ENCODE results near the gene CYP1B1. TPM values are rescaled to one million over a fixed set of nuclear protein-coding genes. Genes with fewer than 3 reads are reported as not detected.

Gene CYP1B1
- total and polyA plus RNA-seq, 2 experiments from 2014 or later, result 56.0 to 116 TPM

DNA sequence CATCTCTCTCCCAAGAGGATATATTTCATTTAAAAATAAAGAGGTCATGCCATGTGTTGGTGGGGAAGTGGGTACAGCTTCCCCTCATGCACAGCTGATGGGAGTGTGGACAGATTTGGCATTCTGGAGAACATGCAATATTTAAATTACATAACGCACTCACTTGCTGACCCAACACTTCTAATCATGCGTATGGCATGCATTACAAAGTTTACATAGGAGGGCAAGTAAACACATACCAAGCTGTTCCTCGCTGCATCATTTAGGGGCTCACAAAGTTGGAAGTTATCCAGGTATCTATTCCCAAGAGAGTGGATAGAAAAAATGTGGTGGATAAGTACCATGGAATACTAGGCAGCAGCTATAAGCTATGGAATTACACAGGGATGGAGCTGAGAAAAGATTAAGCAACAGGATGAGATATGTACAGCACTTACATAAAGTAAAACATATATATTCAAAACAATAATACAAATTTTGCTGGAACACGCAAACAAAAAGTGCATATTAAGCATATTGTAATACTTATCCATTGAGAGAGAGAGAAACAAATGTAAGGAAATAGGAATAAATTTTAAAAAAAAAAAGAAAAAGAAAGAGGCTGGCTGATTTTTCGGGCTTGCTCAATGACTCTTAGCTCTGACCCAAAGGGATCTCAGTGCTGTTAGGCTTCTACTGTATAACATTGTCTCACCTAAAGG is 11.0 kb downstream of the CYP1B1 start:
- H3F3A ChIP-seq (ENCODE audit: insufficient read depth), result peaks cover 18% of the 10 kb centered on the region
- H2AFZ ChIP-seq, result no peak overlapping the region
- no peak for DNase-seq
- H3K9me3 ChIP-seq (ENCODE audit: low read depth), result no peaks in the 10 kb centered on the region
- no peaks in the 10 kb centered on the region for H3K9me2 ChIP-seq (ENCODE audit: insufficient read depth)
- TF ChIP-seq EZH2 (IDR thresholded peaks at IDR 0.05; ENCODE audit: insufficient read depth, poor library complexity, severe bottlenecking) (no peak), EZH2phosphoT487 (IDR thresholded peaks at IDR 0.05; ENCODE audit: insufficient read depth, low read depth) (no peak)
- H3K4me3 ChIP-seq, result no peak overlapping the region
- 0 out of 2 replicates have a peak, but pooled peaks cover 8% of the 10 kb centered on the region for H3K36me3 ChIP-seq (ENCODE audit: low read depth)
- no peaks in the 10 kb centered on the region for H3K27me3 ChIP-seq (replicated peaks; ENCODE audit: insufficient read depth)
- H4K20me1 ChIP-seq (ENCODE audit: insufficient read depth), result no peaks in the 10 kb centered on the region
- no peak overlapping the region for H3K4me2 ChIP-seq (ENCODE audit: unreplicated experiment)
- no peak overlapping the region for H3K27ac ChIP-seq
- no peaks in the 10 kb centered on the region for H3K79me2 ChIP-seq (ENCODE audit: insufficient read depth)
- H3K4me1 ChIP-seq (ENCODE audit: insufficient read depth), result peaks cover 6% of the 10 kb centered on the region; the same call in 1 of the 2 replicates
- 93 to 94% methylated on average over 5 of the region's 5 CpGs for WGBS, 2 experiments (ENCODE audit: low coverage in 1 of 2, low lambda C conversion rate in 2 of 2, missing lambda C conversion rate in 2 of 2)
- in situ Hi-C loops (cut with MboI), result no loop called here
- no peak overlapping the region for H3K9ac ChIP-seq

DNA sequence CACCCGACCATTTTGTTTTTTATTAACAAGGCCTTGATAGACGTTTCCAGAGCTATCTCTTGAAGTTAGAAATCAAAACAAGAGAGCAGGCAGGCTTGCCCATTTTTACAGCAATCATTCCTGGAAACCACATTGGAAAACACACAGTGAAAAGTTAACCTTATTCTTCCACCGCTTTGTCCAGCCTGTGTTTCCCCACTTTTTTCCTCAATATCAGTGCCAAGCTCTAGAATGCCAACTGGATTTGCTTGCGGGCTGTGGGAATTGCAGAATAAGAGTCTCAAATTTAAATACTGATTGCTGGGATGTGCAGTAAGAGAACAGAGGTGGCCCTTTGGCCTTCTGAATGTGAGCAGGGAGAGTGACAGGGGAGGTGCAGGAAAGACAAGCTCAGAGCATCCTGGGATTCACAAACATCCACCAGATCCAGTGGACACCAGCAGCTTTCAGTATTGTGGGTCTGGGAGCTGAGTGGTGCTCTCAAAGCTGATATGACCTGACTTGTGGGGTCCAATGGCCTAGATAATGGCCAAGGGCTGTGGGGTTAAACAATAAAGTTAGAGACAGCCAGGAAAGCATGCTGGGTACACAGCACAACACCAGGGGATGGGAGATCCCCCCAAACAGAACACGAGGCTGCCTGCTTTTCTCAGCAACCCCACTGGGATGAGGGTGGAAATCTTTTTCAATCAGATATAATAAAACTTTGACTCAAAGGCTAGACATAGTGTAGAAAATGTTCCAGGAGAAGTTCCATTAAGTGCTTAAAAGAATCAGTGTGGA is 15.5 kb downstream of the CYP1B1 start:
- Histone ChIP-seq H4K20me1 (ENCODE audit: insufficient read depth) (no peaks in the 10 kb centered on the region), H2AFZ (peak overlapping the region; percentile 48; the same call in 1 of the 2 replicates), H3K4me1 (ENCODE audit: insufficient read depth) (no peaks in the 10 kb centered on the region), H3K9me3 (ENCODE audit: low read depth) (no peaks in the 10 kb centered on the region), H3K36me3 (ENCODE audit: low read depth) (no peaks in the 10 kb centered on the region), H3K9me2 (ENCODE audit: insufficient read depth) (no peaks in the 10 kb centered on the region), H3K79me2 (ENCODE audit: insufficient read depth) (no peaks in the 10 kb centered on the region), H3K27ac (no peak overlapping the region), H3K4me3 (no peak overlapping the region), H3F3A (ENCODE audit: insufficient read depth) (0 out of 2 replicates have a peak, but pooled peaks cover 5% of the 10 kb centered on the region), H3K27me3 (replicated peaks; ENCODE audit: insufficient read depth) (no peaks in the 10 kb centered on the region), H3K9ac (no peak overlapping the region), H3K4me2 (ENCODE audit: unreplicated experiment) (no peak overlapping the region)
- WGBS, 2 experiments (ENCODE audit: low coverage in 1 of 2, low lambda C conversion rate in 2 of 2, missing lambda C conversion rate in 2 of 2), result 17 to 27% methylated on average over 5 of the region's 5 CpGs
- in situ Hi-C loops (cut with MboI), result no loop called here
- TF ChIP-seq EZH2phosphoT487 (IDR thresholded peaks at IDR 0.05; ENCODE audit: insufficient read depth, low read depth) (no peak), EZH2 (IDR thresholded peaks at IDR 0.05; ENCODE audit: insufficient read depth, poor library complexity, severe bottlenecking) (no peak)
- DNase-seq, result no peak

DNA sequence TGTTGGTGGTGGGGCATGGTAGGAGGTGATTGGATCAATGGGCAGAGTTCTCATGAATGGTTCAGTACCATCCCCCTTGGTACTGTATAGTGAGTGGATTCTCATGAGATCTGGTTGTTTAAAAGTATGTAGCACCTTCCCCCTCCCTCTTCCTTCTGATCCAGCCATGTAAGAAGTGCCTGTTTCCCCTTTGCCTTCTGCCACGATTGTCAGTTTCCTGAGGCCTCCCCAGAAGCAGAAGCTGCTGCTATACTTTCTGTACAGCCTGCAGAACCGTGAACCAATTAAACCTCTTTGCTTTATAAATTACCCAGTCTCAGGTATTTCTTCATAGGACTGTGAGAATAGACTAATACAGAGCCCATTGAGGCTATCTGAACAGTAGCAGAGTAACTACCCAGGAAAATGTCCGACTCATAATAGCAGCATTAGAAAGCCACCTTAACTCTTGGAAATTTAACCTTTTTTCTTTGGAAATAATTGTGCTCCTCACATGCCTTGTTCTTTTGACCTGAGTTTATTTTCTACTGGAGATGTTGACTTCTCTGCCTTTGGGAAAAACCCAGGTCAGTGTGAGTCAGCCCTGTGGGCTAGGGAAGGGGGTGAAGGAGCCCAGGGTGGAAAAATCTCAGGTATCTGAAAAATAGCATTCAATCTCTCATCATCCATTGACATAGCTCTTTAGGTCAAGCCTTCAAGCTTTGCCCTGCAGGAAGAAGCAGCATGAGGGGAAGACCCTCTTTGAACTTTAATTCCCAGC is 18.1 kb downstream of the CYP1B1 start:
- 86 to 90% methylated on average over 3 of the region's 3 CpGs for WGBS, 2 experiments (ENCODE audit: low coverage in 1 of 2, low lambda C conversion rate in 2 of 2, missing lambda C conversion rate in 2 of 2)
- Histone ChIP-seq H3F3A (ENCODE audit: insufficient read depth) (0 out of 2 replicates have a peak, but pooled peaks cover 5% of the 10 kb centered on the region), H3K79me2 (ENCODE audit: insufficient read depth) (no peaks in the 10 kb centered on the region), H3K27me3 (replicated peaks; ENCODE audit: insufficient read depth) (no peaks in the 10 kb centered on the region), H4K20me1 (ENCODE audit: insufficient read depth) (no peaks in the 10 kb centered on the region), H3K36me3 (ENCODE audit: low read depth) (no peaks in the 10 kb centered on the region), H3K27ac (no peak overlapping the region), H3K9me3 (ENCODE audit: low read depth) (no peaks in the 10 kb centered on the region), H3K9ac (no peak overlapping the region), H3K4me3 (no peak overlapping the region), H3K9me2 (ENCODE audit: insufficient read depth) (no peaks in the 10 kb centered on the region), H2AFZ (no peak overlapping the region), H3K4me1 (ENCODE audit: insufficient read depth) (no peaks in the 10 kb centered on the region), H3K4me2 (ENCODE audit: unreplicated experiment) (no peak overlapping the region)
- in situ Hi-C loops (cut with MboI), result no loop called here
- TF ChIP-seq EZH2 (IDR thresholded peaks at IDR 0.05; ENCODE audit: insufficient read depth, poor library complexity, severe bottlenecking) (no peak), EZH2phosphoT487 (IDR thresholded peaks at IDR 0.05; ENCODE audit: insufficient read depth, low read depth) (no peak)
- no peak for DNase-seq

DNA sequence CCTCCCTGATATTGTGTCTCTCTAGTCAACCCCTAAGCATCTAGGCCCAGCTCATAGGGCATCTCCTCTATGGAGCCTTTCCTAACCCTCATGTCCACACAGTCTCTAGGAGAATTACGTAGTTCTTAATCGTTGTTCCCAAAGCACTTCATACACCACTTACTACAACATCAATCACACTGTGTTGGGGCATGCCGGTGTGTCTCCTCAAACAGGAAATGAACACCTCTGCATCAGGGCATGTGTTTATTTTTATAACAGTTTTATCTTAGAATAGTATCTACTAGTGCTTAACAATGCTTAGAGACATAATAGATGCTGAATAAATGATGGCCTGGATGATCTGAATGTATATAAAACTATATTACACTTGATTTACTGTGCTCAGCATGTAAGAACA is 19.7 kb downstream of the CYP1B1 start:
- no peaks in the 10 kb centered on the region for H3K9me3 ChIP-seq (ENCODE audit: low read depth)
- no peak overlapping the region for H3K4me2 ChIP-seq (ENCODE audit: unreplicated experiment)
- H3F3A ChIP-seq (ENCODE audit: insufficient read depth), result 0 out of 2 replicates have a peak, but pooled peaks cover 4% of the 10 kb centered on the region
- no peaks in the 10 kb centered on the region for H3K36me3 ChIP-seq (ENCODE audit: low read depth)
- H3K79me2 ChIP-seq (ENCODE audit: insufficient read depth), result no peaks in the 10 kb centered on the region
- H3K27ac ChIP-seq, result no peak overlapping the region
- H3K9ac ChIP-seq, result no peak overlapping the region
- H3K4me1 ChIP-seq (ENCODE audit: insufficient read depth), result no peaks in the 10 kb centered on the region
- H3K27me3 ChIP-seq (replicated peaks; ENCODE audit: insufficient read depth), result no peaks in the 10 kb centered on the region
- 82 to 84% methylated on average over 3 of the region's 3 CpGs for WGBS, 2 experiments (ENCODE audit: low coverage in 1 of 2, low lambda C conversion rate in 2 of 2, missing lambda C conversion rate in 2 of 2)
- no peak for TF ChIP-seq EZH2phosphoT487 (IDR thresholded peaks at IDR 0.05; ENCODE audit: insufficient read depth, low read depth)
- TF ChIP-seq EZH2 (IDR thresholded peaks at IDR 0.05; ENCODE audit: insufficient read depth, poor library complexity, severe bottlenecking), result no peak
- no peak overlapping the region for H2AFZ ChIP-seq
- no peak overlapping the region for H3K4me3 ChIP-seq
- DNase-seq, result no peak
- H4K20me1 ChIP-seq (ENCODE audit: insufficient read depth), result no peaks in the 10 kb centered on the region
- no peaks in the 10 kb centered on the region for H3K9me2 ChIP-seq (ENCODE audit: insufficient read depth)
- in situ Hi-C loops (cut with MboI), result no loop called here
